ENCODE data around the gene SMC2. TPM values are rescaled to one million over a fixed set of nuclear protein-coding genes. Genes with fewer than 3 reads are reported as not detected.

The SMC2 gene
- total RNA-seq, 3 donors from 2014 or later, result 6.6 to 12.3 (median 9.8) TPM

DNA sequence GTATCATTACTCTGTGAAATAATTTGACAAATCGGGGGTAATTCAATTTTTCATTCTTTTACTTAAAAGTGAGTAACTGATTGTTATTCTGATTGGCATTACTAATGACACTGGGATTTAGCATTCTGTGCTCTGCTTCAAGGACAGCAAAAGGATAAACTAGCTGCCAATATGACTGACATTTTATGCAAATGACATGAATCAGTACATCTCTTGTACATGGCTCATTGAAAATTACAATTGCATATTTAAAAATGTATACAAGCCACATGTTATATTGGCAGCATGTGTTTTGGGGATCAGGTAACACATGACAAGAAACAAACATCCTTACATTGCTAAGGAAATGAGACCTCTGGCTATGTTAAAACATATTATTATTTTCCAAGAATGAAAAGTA is 79.0 kb downstream of the SMC2 start:
- no peak overlapping the region for H3K27ac ChIP-seq
- H3K4me1 ChIP-seq, result no peaks in the 10 kb centered on the region
- H3K27me3 ChIP-seq, result no peaks in the 10 kb centered on the region
- TF ChIP-seq, protein P1, sequence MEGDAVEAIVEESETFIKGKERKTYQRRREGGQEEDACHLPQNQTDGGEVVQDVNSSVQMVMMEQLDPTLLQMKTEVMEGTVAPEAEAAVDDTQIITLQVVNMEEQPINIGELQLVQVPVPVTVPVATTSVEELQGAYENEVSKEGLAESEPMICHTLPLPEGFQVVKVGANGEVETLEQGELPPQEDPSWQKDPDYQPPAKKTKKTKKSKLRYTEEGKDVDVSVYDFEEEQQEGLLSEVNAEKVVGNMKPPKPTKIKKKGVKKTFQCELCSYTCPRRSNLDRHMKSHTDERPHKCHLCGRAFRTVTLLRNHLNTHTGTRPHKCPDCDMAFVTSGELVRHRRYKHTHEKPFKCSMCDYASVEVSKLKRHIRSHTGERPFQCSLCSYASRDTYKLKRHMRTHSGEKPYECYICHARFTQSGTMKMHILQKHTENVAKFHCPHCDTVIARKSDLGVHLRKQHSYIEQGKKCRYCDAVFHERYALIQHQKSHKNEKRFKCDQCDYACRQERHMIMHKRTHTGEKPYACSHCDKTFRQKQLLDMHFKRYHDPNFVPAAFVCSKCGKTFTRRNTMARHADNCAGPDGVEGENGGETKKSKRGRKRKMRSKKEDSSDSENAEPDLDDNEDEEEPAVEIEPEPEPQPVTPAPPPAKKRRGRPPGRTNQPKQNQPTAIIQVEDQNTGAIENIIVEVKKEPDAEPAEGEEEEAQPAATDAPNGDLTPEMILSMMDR (IDR thresholded peaks at IDR 0.05), result no peak
- TF ChIP-seq POLR2A (IDR thresholded peaks at IDR 0.05) (no peak), POLR2AphosphoS5 (IDR thresholded peaks at IDR 0.05) (no peak)
- H3K36me3 ChIP-seq, result no peaks in the 10 kb centered on the region
- intact Hi-C loops (cut with DNase I; ENCODE audit: low total_unique reads), result no loop called here
- no peaks in the 10 kb centered on the region for H3K9me3 ChIP-seq
- no peak overlapping the region for H3K4me3 ChIP-seq
- DNase-seq (ENCODE audit: low spot score in 2 of 2), result no peak

DNA sequence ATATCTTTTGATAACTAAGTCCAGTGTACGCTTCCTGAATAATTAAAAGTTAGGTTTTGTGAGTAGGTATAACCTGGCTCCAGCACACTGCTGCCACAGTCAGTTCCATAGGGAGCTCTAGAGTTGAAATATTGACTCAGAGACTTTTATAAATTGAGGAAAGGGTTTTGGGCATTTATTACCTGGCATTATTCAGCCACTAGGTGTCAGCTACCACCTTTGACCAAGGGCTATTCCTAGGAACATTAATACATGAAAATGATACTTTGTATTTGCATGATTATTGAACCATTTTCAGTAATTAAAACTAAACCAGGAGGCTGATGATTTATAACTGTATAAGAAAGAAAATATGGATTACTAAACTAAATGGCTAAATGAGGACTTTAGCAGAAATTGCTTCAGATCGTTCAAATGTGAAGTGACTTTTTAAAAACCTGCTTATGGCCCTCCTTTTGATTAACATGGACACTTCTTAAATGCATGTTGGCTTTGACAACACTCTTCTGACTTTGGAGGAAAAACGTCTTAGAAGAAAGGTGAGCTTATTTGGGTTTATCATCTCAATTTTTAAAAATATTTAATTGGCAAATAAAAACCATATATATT is 83.0 kb downstream of the SMC2 start:
- Histone ChIP-seq H3K36me3 (no peaks in the 10 kb centered on the region), H3K9me3 (no peaks in the 10 kb centered on the region), H3K27me3 (no peaks in the 10 kb centered on the region), H3K27ac (no peak overlapping the region), H3K4me1 (no peaks in the 10 kb centered on the region), H3K4me3 (no peak overlapping the region)
- no peak for DNase-seq (ENCODE audit: low spot score in 2 of 2)
- TF ChIP-seq POLR2AphosphoS5 (IDR thresholded peaks at IDR 0.05), result no peak
- TF ChIP-seq, protein P1 (IDR thresholded peaks at IDR 0.05), result peak in 1 of 3 donors; percentile 20
- intact Hi-C loops (cut with DNase I; ENCODE audit: low total_unique reads), result no loop called here

- no peaks in the 10 kb centered on the region for H3K9me3 ChIP-seq
- H3K27me3 ChIP-seq, result no peaks in the 10 kb centered on the region
- intact Hi-C loops (cut with DNase I; ENCODE audit: low total_unique reads), result no loop called here
- no peaks in the 10 kb centered on the region for H3K36me3 ChIP-seq
- no peaks in the 10 kb centered on the region for H3K4me1 ChIP-seq
- H3K4me3 ChIP-seq, result no peak overlapping the region
- DNase-seq (ENCODE audit: low spot score in 2 of 2), result no peak
- no peak overlapping the region for H3K27ac ChIP-seq
- TF ChIP-seq, protein P1 (IDR thresholded peaks at IDR 0.05), result no peak
- TF ChIP-seq POLR2AphosphoS5 (IDR thresholded peaks at IDR 0.05) (no peak), POLR2A (IDR thresholded peaks at IDR 0.05) (no peak)
Measured at GRCh38 chr9:104177676-104178075, 83.6 kb downstream of the SMC2 start.
